GM18520 (cell line): Measurements from ENCODE around the gene CCDC89.
A peak's percentile ranks its signal among the peaks of the same experiment; 100 is the strongest.
"Not testable (repeated sequence)": the region's sequence is repeated elsewhere in the genome, so short reads cannot be mapped to it uniquely, and the experiment has no call there.

Experiments
- ATAC-seq: cut with Tn5 transposase; IDR thresholded peaks from one replicate; pipeline ENCODE4 v1.9.1; 2021; ENCODE audit not compliant: unreplicated experiment

The CCDC89 gene

GRCh38 chr11:85694385-85694980, 8.5 kb upstream of the CCDC89 start:
- no peak for ATAC-seq

DNA sequence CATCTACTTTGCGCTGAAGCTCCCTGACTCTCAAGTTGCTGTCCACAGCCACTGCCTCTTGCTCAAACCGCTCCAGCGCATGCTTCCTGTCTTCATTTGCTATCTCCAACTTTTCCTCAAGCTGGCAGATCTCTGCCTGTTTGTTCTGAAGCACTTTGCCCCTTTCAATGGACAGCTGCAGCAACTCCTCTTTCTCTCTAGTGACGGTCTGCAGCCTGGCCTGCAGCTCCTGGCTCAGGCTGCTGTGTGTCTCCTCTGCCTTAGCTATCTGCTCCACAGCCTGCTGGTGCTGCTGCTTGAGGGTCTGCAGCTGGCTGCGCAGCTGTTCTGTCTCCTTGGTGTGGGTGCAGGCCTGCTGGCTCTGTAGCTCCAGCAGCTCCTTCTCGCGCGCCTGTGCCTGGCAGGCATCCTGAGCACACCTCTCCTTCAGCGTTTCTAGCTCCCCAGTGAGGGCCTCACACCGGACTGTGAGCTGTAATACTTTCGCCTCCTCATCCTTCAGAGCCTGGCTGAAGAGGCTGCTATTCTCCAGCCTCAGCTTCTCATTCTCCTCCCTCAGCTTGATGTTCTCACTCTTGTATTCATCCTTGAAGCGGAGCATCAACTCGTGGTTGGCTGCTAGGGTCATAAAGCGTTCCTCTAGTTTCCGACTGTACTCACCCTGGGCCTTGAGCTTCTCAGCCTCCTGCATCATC, 723 bp downstream of the CCDC89 start:
- ATAC-seq, result no peak

- ATAC-seq, result peak; percentile 33
Observed at GRCh38 chr11:85682330-85683305, 3.4 kb downstream of the CCDC89 start.

DNA sequence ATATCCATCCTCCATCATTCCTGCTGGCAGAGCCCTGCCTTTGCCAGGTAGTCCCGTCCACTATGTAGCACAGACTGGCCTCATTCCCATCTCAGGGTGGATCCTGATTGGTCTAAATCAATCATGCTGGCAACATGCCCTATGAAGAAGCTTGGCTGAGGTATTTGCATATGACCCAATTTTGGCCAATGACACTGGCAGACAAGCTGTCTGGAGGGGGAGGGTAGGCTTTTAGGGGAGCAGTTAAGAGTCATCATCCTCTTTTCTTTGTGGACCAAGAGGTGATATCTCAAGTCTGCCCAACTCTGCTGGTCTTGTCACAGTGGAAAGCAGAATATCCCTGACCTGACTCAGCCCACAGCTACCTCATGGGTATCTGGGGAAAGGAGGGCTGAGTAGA, 5.1 kb downstream of the CCDC89 start:
- no peak for ATAC-seq

GRCh38 chr11:85679576-85679975, 6.4 kb downstream of the CCDC89 start:
- ATAC-seq, result no peak

DNA sequence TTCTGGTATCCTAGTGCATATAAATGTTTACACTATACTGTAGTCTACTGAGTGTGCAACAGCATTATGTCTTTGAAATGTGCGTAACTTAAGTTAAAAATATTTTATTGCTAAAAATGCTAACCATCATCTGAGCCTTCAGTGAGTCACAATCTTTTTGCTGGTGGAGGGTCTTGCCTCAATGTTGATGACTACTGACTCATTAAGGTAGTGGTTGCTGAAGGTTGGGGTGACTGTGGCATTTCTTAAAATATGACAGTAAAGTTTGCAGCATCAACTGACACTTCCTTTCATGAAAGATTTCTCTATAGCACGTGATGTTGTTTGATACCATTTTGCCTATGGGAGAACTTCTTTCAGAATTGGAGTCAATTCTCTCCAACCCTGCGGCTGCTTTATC, 12.6 kb downstream of the CCDC89 start:
- ATAC-seq, result no peak

DNA sequence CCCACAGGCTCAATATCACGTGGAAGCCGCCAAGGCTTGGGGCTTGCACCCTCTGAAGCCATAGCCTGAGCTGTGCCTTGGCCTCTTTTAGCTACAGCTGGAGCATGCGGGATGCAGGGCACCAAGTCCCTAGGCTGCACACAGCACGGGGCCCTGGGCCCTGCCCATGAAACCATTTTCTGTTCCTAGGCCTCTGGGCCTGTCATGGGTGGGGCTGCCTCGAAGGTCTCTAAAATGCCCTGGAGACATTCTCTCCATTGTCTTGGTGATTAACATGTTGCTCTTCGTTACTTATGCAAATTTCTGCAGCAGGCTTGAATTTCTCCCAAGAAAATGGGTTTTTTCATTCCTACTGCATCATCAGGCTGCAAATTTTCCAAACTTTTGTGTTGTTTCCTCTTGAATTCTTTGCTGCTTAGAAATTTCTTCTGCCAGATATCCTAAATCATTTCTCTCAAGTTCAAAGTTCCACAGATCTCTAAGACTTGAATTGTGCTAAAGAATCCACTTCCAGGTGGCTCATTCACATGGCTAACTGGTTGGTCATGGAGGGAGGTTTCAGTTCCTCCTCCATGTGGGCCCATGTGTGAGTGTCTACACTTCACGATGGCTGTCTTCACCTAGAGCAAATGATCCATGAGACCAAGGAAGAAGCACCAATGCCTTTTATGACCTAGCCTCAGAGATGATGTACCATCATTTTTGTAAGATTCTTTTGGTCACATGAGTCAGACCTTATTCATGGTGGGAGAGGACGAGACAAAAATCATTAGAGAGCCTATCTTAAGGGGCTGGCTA, 13.7 kb downstream of the CCDC89 start:
- no peak for ATAC-seq

- not testable (repeated sequence) for ATAC-seq
Observed at GRCh38 chr11:85670949-85671663, 14.9 kb downstream of the CCDC89 start.

DNA sequence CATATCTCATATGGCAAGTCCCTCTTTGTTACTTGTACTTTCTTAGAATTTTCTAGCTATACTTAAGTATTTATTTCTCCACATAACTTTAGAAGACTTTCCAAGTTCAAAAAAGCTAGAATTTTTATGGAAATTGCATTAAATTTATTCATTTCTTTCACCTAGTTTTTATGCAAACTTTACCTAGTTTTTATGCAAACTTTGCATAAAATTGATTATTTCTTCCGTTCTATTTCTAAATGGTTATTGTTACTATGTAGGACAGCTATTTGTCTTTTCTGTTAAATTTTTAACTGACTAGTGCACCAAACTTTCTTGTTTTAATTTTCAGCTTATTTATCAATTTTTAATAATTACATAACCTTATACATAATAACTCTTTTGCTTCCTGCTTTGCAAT, 17.8 kb downstream of the CCDC89 start:
- ATAC-seq, result no peak

GRCh38 chr11:85666687-85667086, 19.3 kb downstream of the CCDC89 start:
- ATAC-seq, result no peak

- ATAC-seq, result no peak
Observed at GRCh38 chr11:85665733-85666132, 20.3 kb downstream of the CCDC89 start.

DNA sequence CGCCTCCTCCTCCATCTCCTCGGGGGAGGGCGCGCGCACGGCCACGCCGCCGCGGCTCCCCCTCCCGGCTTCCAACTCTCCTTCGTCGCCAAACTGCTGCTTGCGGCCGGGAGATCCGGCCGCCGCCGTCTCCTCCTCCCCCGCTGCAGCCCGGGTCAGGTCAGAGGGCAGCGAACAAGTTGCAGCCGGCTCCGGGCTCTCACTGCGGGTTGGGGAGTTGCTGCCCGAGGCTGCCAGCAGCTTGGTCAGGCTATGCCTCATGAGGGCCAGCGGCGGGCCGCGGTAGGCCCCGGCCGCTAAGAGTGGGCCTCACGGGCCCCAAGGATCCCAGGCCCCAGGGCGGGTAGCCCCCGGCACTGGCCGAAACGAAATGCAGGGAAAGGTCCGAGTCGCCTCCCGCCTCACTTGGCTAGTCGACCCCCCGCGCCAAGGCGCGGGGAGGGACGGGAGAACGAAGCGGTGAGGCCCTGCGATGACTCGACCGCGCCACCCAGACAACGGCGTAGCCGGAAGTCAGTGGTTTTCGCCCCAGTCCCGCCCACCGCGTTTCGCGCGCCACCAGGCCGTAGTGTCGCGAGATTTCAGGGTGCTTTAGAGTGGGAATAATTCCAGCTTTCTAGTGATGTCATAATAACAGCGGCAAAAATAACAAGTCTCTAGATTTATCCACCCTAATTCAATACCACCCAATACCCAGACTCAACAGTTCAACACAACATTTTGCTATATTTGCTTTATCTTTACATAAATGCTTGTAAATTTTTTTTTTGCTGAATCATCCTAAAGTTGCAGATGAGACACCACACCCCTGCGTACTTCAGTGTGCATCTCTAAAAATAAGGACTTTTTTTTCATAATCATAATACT, 21.1 kb downstream of the CCDC89 start, which contains the start of gene CREBZF:
CREBZF (minus strand) TSS at position 515 of the 867 bp plus-strand sequence; CDS start at position 261, 254 bp downstream.
- peak; percentile 80 for ATAC-seq

GRCh38 chr11:85663753-85664614, 22.0 kb downstream of the CCDC89 start:
- ATAC-seq, result peak; percentile 60

DNA sequence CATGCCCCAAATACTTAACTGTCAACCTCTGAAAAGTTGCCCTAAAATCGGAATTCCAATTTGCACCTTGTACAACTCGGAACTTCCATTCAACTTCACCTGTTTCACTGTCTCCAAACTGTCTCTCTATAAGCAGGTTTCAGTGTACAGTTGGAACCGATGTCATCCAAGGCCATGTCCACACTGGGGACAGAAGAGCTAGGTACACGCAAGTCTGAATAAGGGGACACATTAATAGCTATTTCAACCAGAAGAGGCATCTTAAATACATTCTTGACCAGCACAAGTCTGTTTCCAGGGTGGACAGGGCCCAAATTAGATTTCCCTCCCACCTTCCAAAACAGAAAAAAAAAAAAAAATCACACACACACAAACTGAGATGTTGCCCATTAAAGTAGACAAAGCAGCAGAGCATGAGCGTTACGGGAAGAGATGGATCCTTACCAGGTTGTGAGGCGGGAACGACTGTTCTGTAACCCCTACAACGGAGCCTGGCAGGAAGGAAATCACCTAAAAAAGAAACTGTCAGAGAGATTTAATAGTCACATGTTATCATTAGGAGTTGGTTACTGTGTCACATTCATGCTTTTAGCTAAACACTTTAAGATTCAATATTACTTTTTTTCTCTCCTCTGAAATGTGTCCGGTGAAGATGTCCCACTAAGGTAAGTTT, 22.8 kb downstream of the CCDC89 start:
- no peak for ATAC-seq

GRCh38 chr11:85661972-85662664, 23.9 kb downstream of the CCDC89 start:
- no peak for ATAC-seq

DNA sequence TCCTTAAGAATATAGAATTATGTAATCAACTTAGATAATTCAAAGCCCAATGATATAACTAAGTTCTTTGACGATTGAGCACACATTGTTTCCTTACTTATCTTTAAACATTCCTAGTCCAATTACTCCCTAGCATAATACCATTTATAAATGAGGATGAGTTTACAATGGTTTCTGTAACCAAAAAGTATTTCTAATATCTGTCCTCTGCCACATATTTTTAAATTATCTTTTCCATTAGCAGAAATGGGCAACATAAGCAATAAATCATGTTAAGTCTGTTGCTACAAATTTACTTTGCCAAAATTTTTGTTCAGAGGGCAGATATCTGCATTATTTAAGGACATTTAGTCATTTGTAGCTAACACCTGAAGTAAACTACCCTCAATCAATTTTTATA, 27.8 kb downstream of the CCDC89 start:
- ATAC-seq, result no peak

- ATAC-seq, result no peak
Observed at GRCh38 chr11:85656777-85657176, 29.2 kb downstream of the CCDC89 start.
